Neural progenitor cell (in vitro differentiated cells): ENCODE data around the gene ABLIM2.

Experiments
- EZH2 ChIP-seq: fragments of 200-600 bp; sonication (generic); IDR thresholded peaks from 2 replicates; pipeline ENCODE4 v1.6.1; 2017; ENCODE audit warnings: antibody characterized with exemption, mild to moderate bottlenecking, moderate library complexity
- EZH2phosphoT487 ChIP-seq: fragments of 200-600 bp; sonication (generic); IDR thresholded peaks from 2 replicates; pipeline ENCODE4 v1.6.1; 2017; ENCODE audit warnings: antibody characterized with exemption
- TF ChIP-seq, protein P1 (sequence below): fragments of 200-600 bp; sonication (generic); IDR thresholded peaks from 2 replicates; pipeline ENCODE4 v1.5.1; 2017; ENCODE audit warnings: antibody characterized with exemption, mild to moderate bottlenecking

DNA sequence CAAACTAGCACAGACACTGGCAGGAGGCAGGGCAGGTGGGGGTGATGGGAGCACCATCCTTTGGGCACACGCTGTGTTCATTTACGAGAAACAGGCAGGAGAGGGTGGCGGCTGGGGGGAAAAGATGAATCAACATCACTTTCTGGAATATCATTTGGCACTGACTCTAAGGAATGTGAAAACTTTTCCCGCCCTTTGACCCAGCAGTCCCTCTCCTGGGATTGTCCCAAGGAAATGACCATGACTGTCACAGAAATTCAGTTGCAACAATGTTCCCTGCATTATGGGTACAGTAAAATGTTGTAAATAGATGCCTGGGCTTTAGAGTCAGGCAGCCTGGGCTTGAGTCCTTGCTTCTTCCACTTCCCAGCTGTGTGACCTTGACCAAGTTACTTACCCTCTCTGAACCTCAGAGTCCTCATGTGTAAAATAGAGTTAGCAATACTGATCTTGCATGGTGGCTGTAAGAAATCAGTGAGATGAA is 58.6 kb downstream of the ABLIM2 start:
- TF ChIP-seq, protein P1, sequence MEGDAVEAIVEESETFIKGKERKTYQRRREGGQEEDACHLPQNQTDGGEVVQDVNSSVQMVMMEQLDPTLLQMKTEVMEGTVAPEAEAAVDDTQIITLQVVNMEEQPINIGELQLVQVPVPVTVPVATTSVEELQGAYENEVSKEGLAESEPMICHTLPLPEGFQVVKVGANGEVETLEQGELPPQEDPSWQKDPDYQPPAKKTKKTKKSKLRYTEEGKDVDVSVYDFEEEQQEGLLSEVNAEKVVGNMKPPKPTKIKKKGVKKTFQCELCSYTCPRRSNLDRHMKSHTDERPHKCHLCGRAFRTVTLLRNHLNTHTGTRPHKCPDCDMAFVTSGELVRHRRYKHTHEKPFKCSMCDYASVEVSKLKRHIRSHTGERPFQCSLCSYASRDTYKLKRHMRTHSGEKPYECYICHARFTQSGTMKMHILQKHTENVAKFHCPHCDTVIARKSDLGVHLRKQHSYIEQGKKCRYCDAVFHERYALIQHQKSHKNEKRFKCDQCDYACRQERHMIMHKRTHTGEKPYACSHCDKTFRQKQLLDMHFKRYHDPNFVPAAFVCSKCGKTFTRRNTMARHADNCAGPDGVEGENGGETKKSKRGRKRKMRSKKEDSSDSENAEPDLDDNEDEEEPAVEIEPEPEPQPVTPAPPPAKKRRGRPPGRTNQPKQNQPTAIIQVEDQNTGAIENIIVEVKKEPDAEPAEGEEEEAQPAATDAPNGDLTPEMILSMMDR = no peak
- TF ChIP-seq EZH2phosphoT487 (no peak), EZH2 (no peak)
